ENCODE measurements around the gene CCDC138.

CCDC138 gene

GRCh38 chr2:108866041-108866440, 79.5 kb downstream of the CCDC138 start:
- H4K20me1 ChIP-seq (ENCODE audit: insufficient read depth): no peaks in the 10 kb centered on the region

GRCh38 chr2:108868911-108869310, 82.3 kb downstream of the CCDC138 start:
- Histone ChIP-seq H3K79me2 (ENCODE audit: insufficient read depth, low read depth) (no peaks in the 10 kb centered on the region), H3K4me1 (ENCODE audit: low read depth, poor library complexity, severe bottlenecking) (no peaks in the 10 kb centered on the region), H3K36me3 (ENCODE audit: insufficient read depth) (no peaks in the 10 kb centered on the region), H3K4me2 (no peak overlapping the region), H2AFZ (ENCODE audit: low read depth) (no peak overlapping the region), H3K27me3 (ENCODE audit: insufficient read depth, low read depth) (no peaks in the 10 kb centered on the region), H3K27ac (no peak overlapping the region), H3K4me3 (IDR thresholded peaks at IDR 0.05; ENCODE audit: insufficient read depth, low read depth, low read length) (no peak overlapping the region), H3K9ac (no peak overlapping the region), H4K20me1 (ENCODE audit: insufficient read depth) (no peaks in the 10 kb centered on the region)
- no peak for TF ChIP-seq CTCF (conservative IDR thresholded peaks at IDR 0.05; ENCODE audit: low read depth, low read length)

More at GRCh38 chr2:108866041-108866440, 79.5 kb downstream of the CCDC138 start:
- H2AFZ ChIP-seq (ENCODE audit: low read depth): no peak overlapping the region
- no peaks in the 10 kb centered on the region for H3K79me2 ChIP-seq (ENCODE audit: insufficient read depth, low read depth)
- no peaks in the 10 kb centered on the region for H3K36me3 ChIP-seq (ENCODE audit: insufficient read depth)
- no peak overlapping the region for H3K27ac ChIP-seq
- H3K27me3 ChIP-seq (ENCODE audit: insufficient read depth, low read depth): no peaks in the 10 kb centered on the region
- no peak for TF ChIP-seq CTCF (conservative IDR thresholded peaks at IDR 0.05; ENCODE audit: low read depth, low read length)
- no peak overlapping the region for H3K4me2 ChIP-seq
- no peak overlapping the region for H3K9ac ChIP-seq
- no peaks in the 10 kb centered on the region for H3K4me1 ChIP-seq (ENCODE audit: low read depth, poor library complexity, severe bottlenecking)
- H3K4me3 ChIP-seq (IDR thresholded peaks at IDR 0.05; ENCODE audit: insufficient read depth, low read depth, low read length): no peak overlapping the region

DNA sequence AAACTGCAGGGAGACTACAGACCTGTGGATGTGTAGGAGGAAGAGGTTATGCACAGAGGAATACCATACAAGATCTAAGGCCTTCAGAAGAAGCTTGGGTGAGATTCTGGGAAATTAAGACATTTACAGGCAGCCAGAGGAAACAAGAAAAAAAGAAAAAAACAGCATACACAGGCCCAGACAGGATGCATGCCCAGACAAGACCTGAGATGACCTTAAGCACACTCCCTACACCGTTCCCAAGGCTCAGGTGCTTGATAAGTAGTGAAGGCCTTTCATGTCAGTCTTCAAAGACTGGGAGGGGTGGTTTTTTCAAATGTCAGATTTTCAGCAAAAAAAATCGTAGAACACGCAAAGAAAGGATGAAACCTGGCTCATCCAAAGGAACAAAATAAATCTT, 83.0 kb downstream of the CCDC138 start:
- Histone ChIP-seq H3K4me1 (ENCODE audit: low read depth, poor library complexity, severe bottlenecking) (no peaks in the 10 kb centered on the region), H3K27me3 (ENCODE audit: insufficient read depth, low read depth) (no peaks in the 10 kb centered on the region), H4K20me1 (ENCODE audit: insufficient read depth) (no peaks in the 10 kb centered on the region), H2AFZ (ENCODE audit: low read depth) (no peak overlapping the region), H3K36me3 (ENCODE audit: insufficient read depth) (no peaks in the 10 kb centered on the region), H3K9ac (no peak overlapping the region), H3K79me2 (ENCODE audit: insufficient read depth, low read depth) (no peaks in the 10 kb centered on the region), H3K4me3 (IDR thresholded peaks at IDR 0.05; ENCODE audit: insufficient read depth, low read depth, low read length) (no peak overlapping the region), H3K4me2 (no peak overlapping the region), H3K27ac (no peak overlapping the region)
- no peak for TF ChIP-seq CTCF (conservative IDR thresholded peaks at IDR 0.05; ENCODE audit: low read depth, low read length)

DNA sequence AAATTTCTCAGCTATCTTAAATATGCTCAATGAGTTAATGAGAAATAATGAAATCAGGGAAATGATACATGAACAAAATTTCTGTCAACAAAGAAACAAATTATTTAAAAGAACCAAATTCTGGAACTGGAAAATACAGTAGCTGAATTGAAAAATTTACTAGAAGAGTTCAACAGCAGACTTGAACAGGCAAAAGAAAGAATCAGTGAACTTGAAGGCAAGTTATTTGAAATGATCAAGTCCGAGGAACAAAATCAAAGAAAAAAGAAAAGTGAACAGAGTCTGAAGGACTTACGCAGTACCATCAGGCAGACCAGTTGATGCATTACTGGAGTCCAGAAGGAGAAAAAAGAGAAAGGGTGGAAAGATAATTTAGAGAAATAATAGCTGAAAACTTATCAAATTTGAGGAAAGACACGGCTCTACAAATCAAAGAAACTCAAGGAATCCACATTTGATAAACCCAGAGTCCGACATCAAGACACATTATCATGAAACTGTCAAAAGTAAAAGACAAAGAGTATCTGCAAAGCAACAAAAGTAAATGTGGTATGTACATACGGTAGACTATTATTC, 83.6 kb downstream of the CCDC138 start:
- Histone ChIP-seq H2AFZ (ENCODE audit: low read depth) (no peak overlapping the region), H3K79me2 (ENCODE audit: insufficient read depth, low read depth) (no peaks in the 10 kb centered on the region), H3K27me3 (ENCODE audit: insufficient read depth, low read depth) (no peaks in the 10 kb centered on the region), H3K9ac (no peak overlapping the region), H3K27ac (no peak overlapping the region), H4K20me1 (ENCODE audit: insufficient read depth) (no peaks in the 10 kb centered on the region), H3K36me3 (ENCODE audit: insufficient read depth) (no peaks in the 10 kb centered on the region), H3K4me3 (IDR thresholded peaks at IDR 0.05; ENCODE audit: insufficient read depth, low read depth, low read length) (no peak overlapping the region), H3K4me1 (ENCODE audit: low read depth, poor library complexity, severe bottlenecking) (no peaks in the 10 kb centered on the region), H3K4me2 (no peak overlapping the region)
- TF ChIP-seq CTCF (conservative IDR thresholded peaks at IDR 0.05; ENCODE audit: low read depth, low read length): no peak
